ENCODE data around the gene INPP4A.

INPP4A gene

GRCh38 chr2:98478088-98478551 lies 33.5 kb downstream of the INPP4A start:
- DNase-seq, result no peak

- DNase-seq, result no peak
Observed at GRCh38 chr2:98478907-98479306, 34.2 kb downstream of the INPP4A start.

- no peak for DNase-seq
Observed at GRCh38 chr2:98479371-98479770, 34.7 kb downstream of the INPP4A start.

GRCh38 chr2:98479959-98480524 lies 35.4 kb downstream of the INPP4A start:
- peak; percentile 94 to 98 for DNase-seq

GRCh38 chr2:98480598-98480997 lies 35.9 kb downstream of the INPP4A start:
- no peak for DNase-seq

GRCh38 chr2:98482362-98482761 lies 37.7 kb downstream of the INPP4A start:
- peak in 1 of 2 experiments; percentile 19 for DNase-seq

GRCh38 chr2:98483257-98483861 lies 38.7 kb downstream of the INPP4A start:
- no peak for DNase-seq

- DNase-seq, result no peak
Observed at GRCh38 chr2:98484121-98484557, 39.5 kb downstream of the INPP4A start.

- no peak for DNase-seq
Observed at GRCh38 chr2:98484652-98485452, 40.2 kb downstream of the INPP4A start.

GRCh38 chr2:98485453-98485755 lies 40.7 kb downstream of the INPP4A start:
- DNase-seq, result no peak

- no peak for DNase-seq
Observed at GRCh38 chr2:98486374-98486981, 41.8 kb downstream of the INPP4A start.

GRCh38 chr2:98487101-98487805 lies 42.6 kb downstream of the INPP4A start:
- DNase-seq, result no peak

- peak in 1 of 2 experiments; percentile 32 for DNase-seq
Observed at GRCh38 chr2:98487806-98488189, 43.1 kb downstream of the INPP4A start.

GRCh38 chr2:98488252-98488651 lies 43.6 kb downstream of the INPP4A start:
- DNase-seq, result no peak

- DNase-seq, result no peak
Observed at GRCh38 chr2:98489486-98489885, 44.8 kb downstream of the INPP4A start.

GRCh38 chr2:98489971-98490962 lies 45.6 kb downstream of the INPP4A start:
- DNase-seq, result no peak

- DNase-seq, result no peak
Observed at GRCh38 chr2:98492441-98492840, 47.8 kb downstream of the INPP4A start.

- no peak for DNase-seq
Observed at GRCh38 chr2:98494699-98495098, 50.0 kb downstream of the INPP4A start.

- DNase-seq, result no peak
Observed at GRCh38 chr2:98496750-98497493, 52.3 kb downstream of the INPP4A start.

GRCh38 chr2:98498703-98499440 lies 54.2 kb downstream of the INPP4A start:
- no peak for DNase-seq

Data from NCI-H524 (cell line).